ENCODE data around the gene SUPV3L1.
A peak's percentile ranks its signal among the peaks of the same experiment; 100 is the strongest.
"Not testable (repeated sequence)": the region's sequence is repeated elsewhere in the genome, so short reads cannot be mapped to it uniquely, and the experiment has no call there.

The SUPV3L1 gene

DNA sequence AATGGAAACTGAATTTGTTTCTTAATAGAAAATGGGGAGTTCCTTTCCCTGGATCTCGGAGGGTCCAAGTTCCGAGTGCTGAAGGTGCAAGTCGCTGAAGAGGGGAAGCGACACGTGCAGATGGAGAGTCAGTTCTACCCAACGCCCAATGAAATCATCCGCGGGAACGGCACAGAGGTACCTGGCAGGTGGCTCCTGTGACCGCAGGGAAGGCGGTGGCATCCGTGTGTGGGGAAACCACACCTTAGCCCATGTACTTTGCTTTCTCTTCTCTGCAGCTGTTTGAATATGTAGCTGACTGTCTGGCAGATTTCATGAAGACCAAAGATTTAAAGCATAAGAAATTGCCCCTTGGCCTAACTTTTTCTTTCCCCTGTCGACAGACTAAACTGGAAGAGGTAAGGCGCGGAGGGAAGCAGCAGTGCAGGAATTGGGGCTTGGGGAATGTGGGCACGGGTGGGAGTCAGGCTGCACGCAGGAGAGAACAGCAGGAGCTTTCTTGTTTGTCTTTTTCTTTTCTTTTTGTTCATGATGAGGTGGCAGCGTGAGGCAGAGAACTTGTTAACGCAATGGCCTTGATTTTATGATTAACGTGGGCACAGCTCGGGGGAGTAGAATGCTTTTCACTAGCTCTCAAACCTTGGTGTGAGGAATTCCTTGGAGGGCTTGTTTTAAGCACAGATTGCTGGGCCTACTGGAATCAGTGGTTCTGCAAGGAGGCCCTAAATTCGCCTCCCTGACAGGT is 52.9 kb downstream of the SUPV3L1 start:
- peak in 1 of 4 experiments; percentile 10 for DNase-seq

- DNase-seq = no peak
These were observed 54.4 kb downstream of the SUPV3L1 start for GRCh38 chr10:69234447-69234846.

- DNase-seq = peak; percentile 80 to 91 (median 84)
These were observed 57.6 kb downstream of the SUPV3L1 start for GRCh38 chr10:69237528-69238159.

GRCh38 chr10:69239136-69239535 is 59.1 kb downstream of the SUPV3L1 start:
- no peak for DNase-seq

GRCh38 chr10:69239816-69240434 is 59.9 kb downstream of the SUPV3L1 start:
- DNase-seq = no peak

DNA sequence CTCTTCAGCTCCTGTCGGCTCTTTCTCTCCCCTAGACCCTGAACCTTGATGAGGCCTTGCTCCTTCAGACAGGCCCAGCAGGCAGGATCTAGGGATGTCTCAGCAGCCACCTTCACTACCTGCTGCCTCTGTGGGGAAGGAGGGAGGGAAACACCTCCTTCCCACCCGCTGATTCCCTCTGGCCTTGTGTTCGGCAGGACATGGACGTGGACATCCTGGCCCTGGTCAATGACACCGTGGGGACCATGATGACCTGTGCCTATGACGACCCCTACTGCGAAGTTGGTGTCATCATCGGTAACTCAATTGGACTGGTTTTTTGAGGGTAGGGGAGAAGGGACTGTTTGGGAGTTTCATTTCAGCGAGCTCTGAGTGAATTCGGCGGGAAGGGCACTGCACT is 60.4 kb downstream of the SUPV3L1 start:
- no peak for DNase-seq

DNA sequence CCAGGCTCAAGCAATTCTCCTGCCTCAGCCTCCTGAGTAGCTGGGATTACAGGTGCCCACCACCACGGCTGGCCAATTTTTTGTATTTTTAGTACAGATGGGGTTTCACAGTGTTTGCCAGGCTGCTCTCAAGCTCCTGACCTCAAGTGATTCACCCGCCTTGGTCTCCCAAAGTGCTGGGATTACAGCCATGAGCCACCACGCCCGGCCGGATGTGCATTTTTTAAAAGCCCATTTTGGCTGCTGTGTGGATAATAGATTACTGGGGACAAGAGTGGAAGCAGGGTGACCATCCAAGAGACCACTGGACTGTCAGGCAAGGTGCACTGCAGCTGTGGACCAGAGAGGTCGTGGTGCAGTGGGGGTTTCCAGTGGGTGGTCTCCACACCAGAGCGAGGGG is 61.5 kb downstream of the SUPV3L1 start:
- DNase-seq = no peak

DNA sequence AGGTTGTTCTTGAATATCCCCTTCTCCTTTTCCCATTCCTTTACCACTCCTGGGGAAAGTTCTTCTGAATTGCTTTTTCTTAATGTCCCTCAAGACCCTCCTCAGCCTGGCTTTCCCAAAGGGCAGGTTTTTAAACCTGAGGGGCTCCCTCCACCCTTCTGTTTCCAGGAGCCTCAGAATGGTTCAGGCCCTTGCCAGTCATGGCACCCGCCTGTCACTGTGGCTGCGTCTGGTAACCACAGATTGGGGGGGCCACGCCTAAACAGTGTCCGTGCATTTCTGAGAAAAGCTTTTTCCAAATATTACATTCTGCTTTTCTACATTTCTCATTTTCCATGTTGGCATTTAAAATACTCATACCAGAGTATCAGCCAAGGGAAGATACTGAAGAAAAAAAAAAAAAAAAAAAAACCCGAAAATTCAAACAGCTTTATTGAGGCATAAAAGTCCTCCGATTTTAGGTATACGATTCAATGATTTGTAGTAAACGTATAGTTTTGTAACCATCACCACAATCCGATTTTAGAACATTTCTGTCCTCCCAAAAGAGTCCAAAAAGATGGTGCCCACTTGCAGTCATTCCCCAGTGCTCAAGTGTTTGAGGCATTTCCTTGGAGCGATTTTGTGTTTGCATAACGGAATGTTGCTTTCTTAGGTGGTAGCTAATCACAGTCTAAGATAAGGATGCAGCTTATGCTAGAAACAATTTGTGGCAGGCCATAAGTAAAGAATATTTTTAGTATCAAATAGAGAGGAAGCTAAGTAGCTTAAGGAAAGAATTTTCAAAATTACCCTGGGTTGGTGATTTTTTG is 62.2 kb downstream of the SUPV3L1 start:
- no peak for DNase-seq

DNA sequence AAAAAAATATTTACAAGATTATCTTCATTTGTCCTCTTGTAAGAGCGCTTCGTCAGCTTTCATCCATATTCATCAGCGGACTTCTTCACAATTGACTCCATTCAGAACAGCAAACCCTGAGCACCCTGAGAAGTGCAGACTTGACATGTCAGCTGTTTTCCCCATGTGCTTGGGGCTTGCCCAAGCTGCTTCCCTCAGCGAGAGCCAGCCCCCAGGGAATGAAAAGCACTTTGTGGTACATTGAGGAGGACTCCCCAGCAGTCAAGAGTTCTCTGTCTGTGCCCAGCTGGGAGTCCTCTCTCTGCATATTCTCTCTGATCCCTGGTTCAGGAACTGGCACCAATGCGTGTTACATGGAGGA is 62.8 kb downstream of the SUPV3L1 start:
- no peak for DNase-seq

DNA sequence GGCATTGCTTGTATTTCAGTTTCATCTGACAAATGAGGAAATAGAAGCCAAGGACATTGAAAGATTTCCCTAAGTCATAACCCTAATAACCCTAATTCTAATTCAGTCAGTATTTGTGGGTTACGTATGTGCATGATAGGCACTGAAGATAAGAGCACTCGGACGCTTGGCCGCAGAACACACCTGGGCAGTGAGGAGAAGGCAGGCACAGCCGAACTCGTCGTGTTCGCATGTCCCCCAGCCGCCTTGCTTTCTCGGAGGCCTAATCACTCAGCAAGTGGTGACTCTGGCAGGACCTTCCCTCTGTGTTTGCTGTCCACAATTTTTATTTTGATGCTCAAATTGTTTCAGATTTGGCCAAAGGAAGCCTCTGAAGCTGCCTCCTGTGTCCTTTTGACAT is 63.8 kb downstream of the SUPV3L1 start:
- no peak for DNase-seq

- DNase-seq = no peak
These were observed 66.0 kb downstream of the SUPV3L1 start for GRCh38 chr10:69246036-69246435.

- no peak for DNase-seq
These were observed 66.7 kb downstream of the SUPV3L1 start for GRCh38 chr10:69246581-69247312.

DNA sequence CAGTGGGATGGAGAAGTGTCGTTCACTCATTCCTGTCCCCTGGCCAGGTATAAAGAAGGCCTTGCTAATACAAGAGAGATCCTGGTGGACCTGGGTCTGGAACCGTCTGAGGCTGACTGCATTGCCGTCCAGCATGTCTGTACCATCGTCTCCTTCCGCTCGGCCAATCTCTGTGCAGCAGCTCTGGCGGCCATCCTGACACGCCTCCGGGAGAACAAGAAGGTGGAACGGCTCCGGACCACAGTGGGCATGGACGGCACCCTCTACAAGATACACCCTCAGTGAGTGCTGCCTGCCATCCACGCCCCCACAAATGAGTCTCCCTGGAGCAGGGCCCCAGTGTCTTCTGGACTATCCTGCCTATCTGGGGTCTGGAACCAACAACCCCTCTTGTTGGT is 67.3 kb downstream of the SUPV3L1 start:
- DNase-seq = no peak

- DNase-seq = no peak
These were observed 68.2 kb downstream of the SUPV3L1 start for GRCh38 chr10:69248117-69248730.

DNA sequence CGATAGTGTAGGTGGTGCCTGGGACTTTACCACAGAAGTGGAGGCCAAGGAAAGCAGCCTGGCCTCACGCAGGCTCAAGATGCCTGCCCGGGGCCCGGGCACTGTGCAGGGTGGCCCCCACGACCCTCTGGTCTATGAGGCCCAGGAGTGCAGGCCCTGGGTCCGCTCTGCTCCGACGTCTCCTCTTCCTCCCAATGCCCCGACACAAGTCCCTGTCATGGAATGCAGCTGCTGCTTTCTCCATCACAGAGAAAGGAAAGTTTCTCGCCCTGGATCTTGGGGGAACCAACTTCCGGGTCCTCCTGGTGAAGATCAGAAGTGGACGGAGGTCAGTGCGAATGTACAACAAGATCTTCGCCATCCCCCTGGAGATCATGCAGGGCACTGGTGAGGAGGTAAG is 70.0 kb downstream of the SUPV3L1 start:
- DNase-seq = no peak

DNA sequence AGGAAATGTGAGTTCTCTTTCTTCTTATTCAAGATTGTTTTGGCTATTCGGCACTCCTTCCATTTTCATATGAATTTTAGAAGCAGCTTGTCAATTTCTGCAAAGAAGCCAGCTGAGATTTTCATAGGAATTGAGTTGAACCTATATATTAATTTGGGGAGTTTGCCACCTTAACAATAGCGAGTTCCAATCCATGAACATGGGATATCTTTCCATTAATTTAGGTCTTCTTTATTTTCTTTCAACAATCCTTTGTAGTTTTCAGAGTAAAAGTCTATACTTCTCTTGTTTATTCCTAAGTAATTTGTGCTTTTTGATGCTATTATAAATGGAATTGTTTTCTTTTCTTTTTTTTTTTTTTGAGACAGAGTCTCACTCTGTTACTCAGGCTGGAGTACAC is 71.4 kb downstream of the SUPV3L1 start:
- not testable (repeated sequence) for DNase-seq

GRCh38 chr10:69253171-69253570 is 73.1 kb downstream of the SUPV3L1 start:
- DNase-seq = no peak

- DNase-seq = no peak
These were observed 74.8 kb downstream of the SUPV3L1 start for GRCh38 chr10:69254877-69255276.

Data from activated naive CD4-positive, alpha-beta T cell (primary cell).